Liver (tissue), 3 donors: ENCODE measurements around the gene RABIF.

Source experiments
- EGR1 ChIP-seq, 2 donors: IDR thresholded peaks; 2 replicates each; pipeline ENCODE4 v1.6.1; 2016 to 2018; ENCODE audit warnings: antibody characterized with exemption in 2 of 2, low read depth in 2 of 2
- FOXA1 ChIP-seq: IDR thresholded peaks from 2 replicates; pipeline ENCODE4 v1.6.1; 2016; ENCODE audit warnings: antibody characterized with exemption
- JUND ChIP-seq, 2 donors: IDR thresholded peaks; 2 replicates each; pipeline ENCODE4 v1.6.1; 2016; ENCODE audit warnings: antibody characterized with exemption in 2 of 2
- RAD21 ChIP-seq, 2 donors: IDR thresholded peaks; 2 replicates each; pipeline ENCODE4 v1.6.1; 2016; ENCODE audit warnings: antibody characterized with exemption in 2 of 2, mild to moderate bottlenecking in 2 of 2
- SP1 ChIP-seq: IDR thresholded peaks from 2 replicates; pipeline ENCODE4 v1.6.1; 2018; ENCODE audit warnings: antibody characterized with exemption, mild to moderate bottlenecking
- TAF1 ChIP-seq: conservative IDR thresholded peaks from 2 replicates; pipeline ENCODE4 v1.6.1; 2016; ENCODE audit warnings: antibody characterized with exemption, mild to moderate bottlenecking
- YY1 ChIP-seq: IDR thresholded peaks from 2 replicates; pipeline ENCODE4 v1.6.1; 2016; ENCODE audit warnings: antibody characterized with exemption, mild to moderate bottlenecking
- TF ChIP-seq, protein P1 (sequence below): fragments of 150-350 bp; IDR thresholded peaks from 2 replicates; pipeline ENCODE4 v1.5.1; 2017; ENCODE audit warnings: improper control_type of control experiment, low read depth, low read length; ENCODE audit not compliant: missing input control
- TF ChIP-seq, protein P2 (sequence below): IDR thresholded peaks from 2 replicates; pipeline ENCODE4 v1.6.1; 2016; ENCODE audit warnings: antibody characterized with exemption
- TF ChIP-seq, protein P3 (sequence below): IDR thresholded peaks from 2 replicates; pipeline ENCODE4 v1.6.1; 2016; ENCODE audit warnings: antibody characterized with exemption
- donor health status: healthy.
- donor health status: healthy.

DNA sequence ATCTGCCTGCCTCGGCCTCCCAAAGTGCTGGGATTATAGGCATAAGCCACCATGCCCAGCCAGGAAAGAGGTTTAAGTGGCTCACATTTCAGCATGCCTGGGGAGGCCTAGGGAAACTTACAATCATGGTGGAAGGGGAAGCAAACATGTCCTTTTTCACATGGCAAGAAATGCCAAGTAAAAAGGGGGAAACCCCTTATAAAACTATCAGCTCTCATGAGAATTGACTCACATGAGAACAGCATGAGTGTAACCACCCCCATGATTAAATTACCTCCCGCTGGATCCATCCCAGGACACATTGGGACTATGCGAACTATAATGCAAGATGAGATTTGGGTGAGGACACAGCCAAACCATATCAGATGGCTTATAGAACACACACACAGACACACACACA, 46.9 kb upstream of the RABIF start:
- TF ChIP-seq SP1 (no peak), TAF1 (no peak), EGR1 (IDR thresholded peaks at IDR 0.05; ENCODE audit: low read depth in 2 of 2) (no peak), JUND (IDR thresholded peaks at IDR 0.05) (no peak), RAD21 (IDR thresholded peaks at IDR 0.05) (no peak), YY1 (no peak), FOXA1 (no peak)
- TF ChIP-seq, protein P1, sequence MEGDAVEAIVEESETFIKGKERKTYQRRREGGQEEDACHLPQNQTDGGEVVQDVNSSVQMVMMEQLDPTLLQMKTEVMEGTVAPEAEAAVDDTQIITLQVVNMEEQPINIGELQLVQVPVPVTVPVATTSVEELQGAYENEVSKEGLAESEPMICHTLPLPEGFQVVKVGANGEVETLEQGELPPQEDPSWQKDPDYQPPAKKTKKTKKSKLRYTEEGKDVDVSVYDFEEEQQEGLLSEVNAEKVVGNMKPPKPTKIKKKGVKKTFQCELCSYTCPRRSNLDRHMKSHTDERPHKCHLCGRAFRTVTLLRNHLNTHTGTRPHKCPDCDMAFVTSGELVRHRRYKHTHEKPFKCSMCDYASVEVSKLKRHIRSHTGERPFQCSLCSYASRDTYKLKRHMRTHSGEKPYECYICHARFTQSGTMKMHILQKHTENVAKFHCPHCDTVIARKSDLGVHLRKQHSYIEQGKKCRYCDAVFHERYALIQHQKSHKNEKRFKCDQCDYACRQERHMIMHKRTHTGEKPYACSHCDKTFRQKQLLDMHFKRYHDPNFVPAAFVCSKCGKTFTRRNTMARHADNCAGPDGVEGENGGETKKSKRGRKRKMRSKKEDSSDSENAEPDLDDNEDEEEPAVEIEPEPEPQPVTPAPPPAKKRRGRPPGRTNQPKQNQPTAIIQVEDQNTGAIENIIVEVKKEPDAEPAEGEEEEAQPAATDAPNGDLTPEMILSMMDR = no peak
- TF ChIP-seq, protein P2, sequence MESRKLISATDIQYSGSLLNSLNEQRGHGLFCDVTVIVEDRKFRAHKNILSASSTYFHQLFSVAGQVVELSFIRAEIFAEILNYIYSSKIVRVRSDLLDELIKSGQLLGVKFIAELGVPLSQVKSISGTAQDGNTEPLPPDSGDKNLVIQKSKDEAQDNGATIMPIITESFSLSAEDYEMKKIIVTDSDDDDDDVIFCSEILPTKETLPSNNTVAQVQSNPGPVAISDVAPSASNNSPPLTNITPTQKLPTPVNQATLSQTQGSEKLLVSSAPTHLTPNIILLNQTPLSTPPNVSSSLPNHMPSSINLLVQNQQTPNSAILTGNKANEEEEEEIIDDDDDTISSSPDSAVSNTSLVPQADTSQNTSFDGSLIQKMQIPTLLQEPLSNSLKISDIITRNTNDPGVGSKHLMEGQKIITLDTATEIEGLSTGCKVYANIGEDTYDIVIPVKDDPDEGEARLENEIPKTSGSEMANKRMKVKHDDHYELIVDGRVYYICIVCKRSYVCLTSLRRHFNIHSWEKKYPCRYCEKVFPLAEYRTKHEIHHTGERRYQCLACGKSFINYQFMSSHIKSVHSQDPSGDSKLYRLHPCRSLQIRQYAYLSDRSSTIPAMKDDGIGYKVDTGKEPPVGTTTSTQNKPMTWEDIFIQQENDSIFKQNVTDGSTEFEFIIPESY = no peak
- TF ChIP-seq, protein P3, sequence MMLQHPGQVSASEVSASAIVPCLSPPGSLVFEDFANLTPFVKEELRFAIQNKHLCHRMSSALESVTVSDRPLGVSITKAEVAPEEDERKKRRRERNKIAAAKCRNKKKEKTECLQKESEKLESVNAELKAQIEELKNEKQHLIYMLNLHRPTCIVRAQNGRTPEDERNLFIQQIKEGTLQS = no peak
